CD4-positive, alpha-beta T cell treated with Interleukin-2 at 100 ng/mL for 4 hours (primary cell): Measurements from ENCODE around the gene SLC12A4.
A peak's percentile ranks its signal among the peaks of the same experiment; 100 is the strongest.
"Not testable (repeated sequence)": the region's sequence is repeated elsewhere in the genome, so short reads cannot be mapped to it uniquely, and the experiment has no call there.

Experiments
- DNase-seq: peaks from one replicate; pipeline ENCODE4 v3.0.0-alpha.2; 2020; ENCODE audit warnings: low spot score

The SLC12A4 gene

DNA sequence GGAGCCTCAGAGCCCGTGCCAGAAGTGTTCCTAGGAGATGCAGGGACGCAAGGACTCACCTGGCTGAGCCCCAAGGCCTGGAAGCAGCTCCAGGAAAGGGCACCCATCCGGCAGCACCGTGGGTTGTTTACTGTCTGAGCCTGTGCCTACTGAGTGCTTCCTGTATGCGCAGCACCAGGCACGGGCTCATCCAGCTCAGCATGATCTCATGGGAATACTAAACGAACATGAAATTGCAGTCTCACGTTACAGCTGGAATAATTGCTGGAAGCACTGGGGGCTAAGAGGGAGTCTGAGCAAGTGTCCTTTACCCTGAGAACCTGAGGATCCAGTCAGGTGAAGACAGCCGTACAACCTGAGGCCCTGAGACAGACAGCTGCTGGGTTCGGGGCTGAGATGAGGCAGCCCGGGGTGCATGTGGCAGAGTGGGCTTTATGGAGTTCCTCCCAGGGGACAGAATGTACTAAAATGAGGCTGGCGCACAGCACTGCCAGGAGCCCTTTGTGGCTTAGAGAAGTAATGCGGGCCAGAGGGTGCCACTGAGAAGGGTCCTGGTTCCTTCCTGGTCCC, 42.2 kb downstream of the SLC12A4 start:
- no peak for DNase-seq

- DNase-seq = no peak
Observed at GRCh38 chr16:67924140-67924906, 44.1 kb downstream of the SLC12A4 start.

- DNase-seq = no peak
Observed at GRCh38 chr16:67923414-67924116, 44.9 kb downstream of the SLC12A4 start.

DNA sequence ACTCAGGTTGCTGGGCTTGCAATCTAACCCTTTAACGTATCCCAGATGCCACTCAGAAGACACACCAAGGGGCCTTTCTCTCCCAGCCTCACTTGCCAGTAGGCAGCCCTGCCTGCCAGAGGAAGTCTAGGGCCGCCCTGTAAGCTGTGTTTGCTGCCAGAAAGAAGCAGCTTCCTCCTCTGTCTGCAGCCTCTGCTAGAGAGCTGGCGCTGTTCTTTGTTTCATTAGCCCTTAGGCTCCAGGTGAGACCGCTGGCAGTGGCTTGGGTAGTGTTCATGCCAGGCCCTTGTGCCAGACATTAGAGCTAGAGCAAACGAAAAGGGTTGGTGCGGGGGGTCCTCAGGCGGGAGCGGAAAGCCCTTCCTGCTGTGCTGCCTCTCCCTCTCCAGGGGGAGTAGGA, 45.7 kb downstream of the SLC12A4 start:
- no peak for DNase-seq

DNA sequence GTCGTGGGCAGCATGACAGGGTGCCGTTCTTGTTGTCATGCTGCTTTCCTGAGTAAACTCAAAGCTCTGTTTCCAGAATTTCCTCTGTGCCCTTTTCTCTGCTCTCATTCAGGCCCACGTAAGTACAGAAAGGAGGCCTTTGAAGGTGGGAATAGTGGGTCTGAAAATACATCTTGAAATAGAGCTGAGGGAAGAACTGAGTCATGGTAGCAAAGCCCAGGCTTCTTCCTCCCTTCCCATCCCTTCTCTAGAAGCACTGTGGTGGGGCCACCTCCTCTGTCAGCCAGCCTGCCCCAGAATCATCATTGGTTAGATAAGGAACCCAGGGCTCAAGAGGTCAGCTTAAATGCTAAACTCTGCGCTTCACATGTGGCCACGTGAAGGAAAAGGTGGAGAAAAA, 46.2 kb downstream of the SLC12A4 start:
- no peak for DNase-seq

GRCh38 chr16:67919622-67920221, 48.7 kb downstream of the SLC12A4 start:
- no peak for DNase-seq

DNA sequence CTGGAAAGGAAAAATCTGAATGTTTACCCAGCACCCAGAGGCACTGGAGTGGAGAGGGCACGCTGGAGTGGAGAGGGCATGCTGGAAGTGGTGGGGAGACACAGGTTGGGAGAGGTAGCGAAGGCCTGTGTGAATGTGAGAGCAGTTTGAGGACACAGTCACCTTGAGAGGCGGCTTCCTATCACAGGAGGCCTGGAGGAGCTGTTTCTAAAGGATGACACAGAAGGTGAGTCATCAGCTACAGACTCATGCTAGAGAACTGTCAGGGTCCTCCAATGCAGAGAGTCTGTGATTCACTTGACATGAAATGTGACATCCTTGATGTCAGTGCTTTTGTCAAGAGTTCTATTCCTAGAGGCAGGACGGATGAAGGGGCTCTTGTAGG, 50.6 kb downstream of the SLC12A4 start:
- peak; percentile 64 for DNase-seq

DNA sequence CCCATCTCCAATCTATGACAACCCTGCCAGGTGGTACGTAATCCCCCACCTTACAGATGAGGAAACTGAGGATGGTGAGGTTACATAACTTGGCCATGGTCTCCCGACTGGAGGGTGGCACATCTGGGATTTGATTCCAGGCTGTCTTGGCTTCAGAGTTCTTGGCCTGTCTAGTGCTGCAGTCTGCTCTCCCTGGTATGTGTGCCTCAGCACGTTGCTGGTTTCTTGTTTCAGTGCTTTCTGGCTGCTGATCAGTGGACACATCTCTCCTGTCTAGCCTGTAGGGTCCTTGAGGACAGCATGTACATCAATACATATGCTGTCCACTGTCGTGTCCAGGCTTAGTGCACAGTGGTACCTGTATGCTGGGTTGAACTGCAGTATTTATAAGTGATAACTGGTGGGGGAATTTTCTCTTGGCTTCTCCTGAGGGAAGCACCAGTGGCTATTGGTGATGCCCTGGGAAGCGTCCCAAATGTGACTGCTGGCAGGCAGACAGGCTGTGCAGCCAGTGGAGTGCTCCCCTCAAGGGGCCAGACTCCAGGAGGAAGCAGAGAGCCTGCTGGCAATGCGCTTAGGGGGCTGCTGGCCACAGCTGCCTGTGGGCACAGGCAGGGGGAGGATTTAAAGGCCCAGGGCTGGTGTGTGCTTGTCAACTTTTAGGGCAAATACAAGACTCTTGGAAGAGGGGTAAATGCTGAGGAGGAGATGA, 51.1 kb downstream of the SLC12A4 start:
- no peak for DNase-seq

DNA sequence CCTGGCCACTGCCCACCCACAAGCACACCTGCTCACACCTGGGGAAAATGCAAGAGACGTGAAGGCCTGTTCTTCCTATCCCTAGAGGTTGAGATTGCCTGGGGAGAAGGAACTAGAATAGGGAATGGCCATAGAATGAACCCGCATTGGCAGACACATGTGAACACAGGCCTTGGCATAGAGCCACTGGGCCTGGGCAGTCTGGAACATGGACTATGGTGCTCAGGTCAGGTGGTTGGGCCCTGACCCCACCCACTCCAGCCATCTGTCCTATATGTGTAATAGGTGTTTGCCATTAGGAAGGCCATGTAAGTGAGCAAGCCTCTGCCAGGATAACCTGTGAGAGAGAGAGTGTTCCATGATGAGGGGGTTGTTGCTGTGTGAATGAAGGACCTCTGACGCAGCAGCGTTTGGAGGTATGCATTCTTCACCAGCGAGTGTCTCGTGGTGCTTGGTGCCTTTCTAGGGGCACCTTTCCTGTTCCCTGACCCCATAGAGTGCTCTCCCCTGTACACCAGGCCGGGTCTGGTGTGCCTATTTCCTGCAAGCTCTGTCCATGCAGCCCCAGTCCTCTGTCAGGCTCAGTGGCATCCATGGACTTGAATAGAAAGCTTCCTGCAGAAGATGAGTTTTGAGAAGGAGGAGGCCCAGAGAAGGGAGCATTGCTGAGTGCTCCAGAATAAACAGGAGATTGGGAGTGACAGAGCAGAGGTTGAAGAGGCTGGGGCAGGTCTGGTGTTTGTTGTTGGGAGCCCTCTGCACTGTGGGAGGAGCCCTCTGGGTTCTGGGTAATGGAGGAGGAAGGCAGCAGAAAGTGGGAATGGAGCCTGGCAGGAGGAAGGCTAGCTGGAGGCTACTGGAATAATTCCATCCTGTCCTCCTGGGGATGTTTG, 52.4 kb downstream of the SLC12A4 start:
- no peak for DNase-seq

DNA sequence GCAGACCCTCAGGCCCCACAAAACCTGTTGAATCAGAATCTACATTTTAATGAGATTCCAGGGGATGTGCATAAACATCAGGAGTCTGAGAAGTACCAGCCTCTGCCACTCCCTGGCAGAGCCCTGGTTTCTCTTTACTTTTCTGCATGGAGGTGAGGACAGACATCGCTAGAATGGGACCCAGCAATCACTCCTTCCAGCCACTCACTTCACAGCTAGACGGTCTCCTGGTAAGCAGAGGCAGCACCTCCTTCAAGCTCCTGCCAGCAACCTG, 53.0 kb downstream of the SLC12A4 start:
- DNase-seq = not testable (repeated sequence)

DNA sequence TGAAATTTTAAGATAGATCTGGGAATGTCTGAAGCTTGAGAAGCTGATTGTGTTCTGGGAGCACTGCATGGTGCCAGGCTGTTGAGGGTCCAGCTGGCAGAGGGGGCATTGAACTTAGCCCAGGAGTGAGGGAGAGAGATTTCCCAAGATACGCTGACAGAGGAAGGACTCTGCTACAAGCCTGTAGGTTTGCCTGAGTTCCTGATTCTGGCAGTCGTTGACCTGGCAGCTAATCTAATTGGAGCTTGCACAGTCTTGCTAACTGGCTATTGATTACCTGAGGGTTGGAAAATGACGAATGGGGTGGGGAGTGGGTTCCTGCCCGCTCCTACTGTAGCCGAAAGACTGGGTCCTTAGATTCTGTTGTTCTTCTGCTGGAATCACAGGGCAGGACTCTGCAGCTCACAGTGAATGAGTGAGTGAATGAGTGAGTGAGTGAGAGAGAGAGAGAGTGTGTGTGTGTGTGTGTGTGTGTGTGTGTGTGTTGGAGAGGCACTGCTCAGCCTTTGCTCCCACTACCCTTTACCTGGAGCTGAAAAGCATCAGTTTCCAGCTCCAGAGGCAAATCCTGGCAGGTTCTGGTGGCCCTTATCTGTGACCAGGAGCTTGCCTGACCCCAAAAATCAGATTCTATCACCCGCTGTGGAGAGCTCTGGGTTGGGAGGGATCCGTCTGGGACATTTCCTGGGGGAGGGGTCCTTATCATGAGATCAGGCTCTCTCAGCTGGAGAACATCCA, 53.5 kb downstream of the SLC12A4 start:
- no peak for DNase-seq

DNA sequence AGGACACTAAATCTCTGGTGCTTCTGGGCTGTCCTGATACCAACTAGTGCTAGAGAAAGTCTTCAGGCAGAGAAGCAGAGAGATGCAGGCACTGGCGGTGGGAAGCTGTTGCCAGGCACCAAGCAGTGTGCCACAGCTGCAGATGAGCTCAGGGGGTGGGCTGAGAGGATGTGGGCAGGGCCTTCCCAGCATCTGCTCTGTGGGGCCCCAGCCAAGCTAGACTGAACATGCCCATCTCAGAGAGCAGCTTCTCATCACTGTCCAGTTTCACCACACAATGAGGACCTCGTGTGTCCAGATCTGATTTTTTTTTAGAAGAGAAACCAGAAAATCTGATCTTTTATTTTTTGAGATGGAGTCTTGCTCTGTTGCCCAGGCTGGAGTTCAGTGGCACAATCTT, 58.3 kb downstream of the SLC12A4 start:
- DNase-seq = no peak

- no peak for DNase-seq
Observed at GRCh38 chr16:67909056-67909742, 59.2 kb downstream of the SLC12A4 start.

DNA sequence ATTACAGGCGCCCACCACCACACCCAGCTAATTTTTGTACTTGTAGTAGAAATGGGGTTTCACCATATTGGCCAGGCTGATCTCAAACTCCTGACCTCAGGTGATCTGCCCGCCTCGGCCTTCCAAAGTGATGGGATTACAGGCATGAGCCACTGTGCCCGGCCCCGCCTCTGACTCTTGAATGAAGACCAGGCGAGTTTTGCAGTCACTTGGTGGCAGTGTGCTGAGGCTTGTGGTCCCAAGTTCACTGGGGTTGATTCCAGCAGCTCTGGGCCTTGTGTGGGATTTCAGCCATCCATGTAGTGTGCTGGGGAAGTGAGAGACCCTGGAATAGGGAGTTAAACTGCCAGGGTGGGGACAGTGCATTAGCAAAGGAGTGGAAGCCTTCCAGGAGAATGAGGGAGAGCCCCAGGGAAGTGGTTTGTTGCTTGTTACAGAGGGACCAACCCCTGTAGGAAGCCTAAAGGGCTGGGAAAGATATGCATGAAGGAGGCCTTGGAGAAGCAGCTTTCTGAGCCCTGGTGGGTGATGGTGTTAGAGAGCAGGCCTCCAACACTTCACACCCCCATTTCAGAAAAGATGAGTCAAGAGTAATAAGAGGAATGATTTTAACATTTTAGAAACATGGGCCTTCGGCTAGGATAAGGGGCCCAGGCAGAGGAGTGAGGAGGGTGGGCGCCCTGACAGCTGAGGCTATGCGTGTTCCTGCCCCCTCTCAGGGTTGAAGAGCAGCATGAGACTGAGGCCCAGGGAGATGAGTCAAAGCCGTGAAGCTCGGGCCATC, 60.8 kb downstream of the SLC12A4 start:
- no peak for DNase-seq

DNA sequence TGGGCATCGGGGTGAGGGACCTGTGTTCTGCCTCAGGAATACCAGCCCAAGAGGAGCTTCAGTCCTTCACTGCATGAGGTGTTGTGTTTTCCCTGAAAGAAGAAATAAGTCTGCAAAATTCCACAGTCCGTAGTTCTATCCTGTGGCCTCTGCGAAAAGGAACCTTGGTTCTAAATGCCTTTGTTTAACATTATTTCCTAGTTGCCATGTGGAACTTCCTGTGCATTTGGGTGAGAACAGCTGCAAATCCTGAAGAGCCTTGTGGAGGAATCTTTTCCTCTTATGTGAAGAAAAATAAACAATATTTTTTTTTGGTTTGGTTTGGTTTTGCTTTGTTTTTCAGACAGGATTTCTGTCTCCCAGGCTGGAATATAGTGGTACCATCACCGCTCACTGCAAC, 65.6 kb downstream of the SLC12A4 start:
- DNase-seq = no peak

- no peak for DNase-seq
Observed at GRCh38 chr16:67901734-67902133, 66.7 kb downstream of the SLC12A4 start.

DNA sequence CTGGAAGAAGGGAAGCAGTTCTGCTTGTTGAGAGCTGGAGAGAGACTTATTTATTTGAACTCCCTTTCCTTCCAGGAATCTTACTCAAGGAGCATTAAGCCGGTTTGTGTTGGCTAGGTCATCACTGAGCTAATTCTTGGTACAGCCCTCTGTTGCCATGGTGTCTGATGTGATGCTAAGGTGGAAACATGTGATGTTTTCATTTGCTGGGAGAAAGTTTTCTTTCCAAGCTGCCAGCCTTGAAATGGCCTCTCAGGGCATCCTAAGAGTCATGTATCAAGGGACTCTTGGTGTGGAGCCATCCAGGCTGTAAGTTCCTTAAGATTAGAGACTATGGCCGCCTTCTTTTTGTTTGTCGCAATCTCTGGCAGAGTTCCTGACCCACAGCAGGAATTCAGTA, 71.2 kb downstream of the SLC12A4 start:
- DNase-seq = no peak

GRCh38 chr16:67893743-67894399, 74.6 kb downstream of the SLC12A4 start:
- DNase-seq = no peak
